ENCODE measurements around the gene BAZ1A.
A peak's percentile ranks its signal among the peaks of the same experiment; 100 is the strongest.
"Not testable (repeated sequence)": the region's sequence is repeated elsewhere in the genome, so short reads cannot be mapped to it uniquely, and the experiment has no call there.

BAZ1A gene

GRCh38 chr14:34853041-34853440 is 22.1 kb downstream of the BAZ1A start:
- DNase-seq = no peak

- peak; percentile 54 for DNase-seq
Measured at GRCh38 chr14:34851395-34851794, 23.8 kb downstream of the BAZ1A start.

GRCh38 chr14:34845869-34846268 is 29.3 kb downstream of the BAZ1A start:
- no peak for DNase-seq

- peak; percentile 72 for DNase-seq
Measured at GRCh38 chr14:34843011-34843554, 32.1 kb downstream of the BAZ1A start.

GRCh38 chr14:34837801-34838322 is 37.3 kb downstream of the BAZ1A start:
- DNase-seq = no peak

- DNase-seq = no peak
Measured at GRCh38 chr14:34835312-34835711, 39.8 kb downstream of the BAZ1A start.

GRCh38 chr14:34833549-34834523 is 41.3 kb downstream of the BAZ1A start:
- DNase-seq = no peak

GRCh38 chr14:34826661-34827060 is 48.5 kb downstream of the BAZ1A start:
- DNase-seq = peak; percentile 30

GRCh38 chr14:34824826-34825225 is 50.3 kb downstream of the BAZ1A start:
- DNase-seq = peak; percentile 23

- DNase-seq = no peak
Measured at GRCh38 chr14:34824256-34824655, 50.9 kb downstream of the BAZ1A start.

GRCh38 chr14:34817768-34818167 is 57.4 kb downstream of the BAZ1A start:
- no peak for DNase-seq

- DNase-seq = no peak
Measured at GRCh38 chr14:34810028-34810427, 65.1 kb downstream of the BAZ1A start.

GRCh38 chr14:34806257-34806656 is 68.9 kb downstream of the BAZ1A start:
- no peak for DNase-seq

- no peak for DNase-seq
Measured at GRCh38 chr14:34804933-34805332, 70.2 kb downstream of the BAZ1A start.

- DNase-seq = not testable (repeated sequence)
Measured at GRCh38 chr14:34798861-34799260, 76.3 kb downstream of the BAZ1A start.

- no peak for DNase-seq
Measured at GRCh38 chr14:34797747-34798583, 77.2 kb downstream of the BAZ1A start.

GRCh38 chr14:34796902-34797301 is 78.3 kb downstream of the BAZ1A start:
- DNase-seq = no peak

- no peak for DNase-seq
Measured at GRCh38 chr14:34794941-34795340, 80.2 kb downstream of the BAZ1A start.

- no peak for DNase-seq
Measured at GRCh38 chr14:34794217-34794616, 80.9 kb downstream of the BAZ1A start.

- DNase-seq = no peak
Measured at GRCh38 chr14:34792598-34792997, 82.6 kb downstream of the BAZ1A start.

GRCh38 chr14:34785223-34786006 is 89.7 kb downstream of the BAZ1A start:
- no peak for DNase-seq

GRCh38 chr14:34782031-34782430 is 93.1 kb downstream of the BAZ1A start:
- DNase-seq = no peak
